Liver (tissue), 9 donors: Measurements from ENCODE around the gene ELF1. TPM values are rescaled to one million over a fixed set of nuclear protein-coding genes. Genes with fewer than 3 reads are reported as not detected.

Experiments
- DNase-seq: peaks from one replicate; pipeline ENCODE4 v3.0.0-alpha.2; 2017; ENCODE audit warnings: low spot score
- H3K27ac ChIP-seq, 2 donors: one replicate each; pipeline ENCODE4 v1.7.0; 2013; ENCODE audit warnings: inconsistent platforms in 2 of 2, low read length in 2 of 2, control low read depth in 1 of 2, low read depth in 1 of 2, mild to moderate bottlenecking in 1 of 2
- H3K27me3 ChIP-seq, 4 donors: one replicate each; pipeline versions ENCODE4 v1.6.1 to v1.7.0; 2013; ENCODE audit warnings: low read length in 3 of 4, inconsistent platforms in 1 of 4, mild to moderate bottlenecking in 1 of 4, moderate library complexity in 1 of 4; ENCODE audit not compliant: control insufficient read depth in 4 of 4, insufficient read depth in 4 of 4
- H3K36me3 ChIP-seq, 4 donors: one replicate each; pipeline versions ENCODE4 v1.6.1 to v1.7.0; 2013; ENCODE audit warnings: low read length in 3 of 4, mild to moderate bottlenecking in 3 of 4, low read depth in 1 of 4, moderate library complexity in 1 of 4; ENCODE audit not compliant: control insufficient read depth in 4 of 4, insufficient read depth in 3 of 4
- H3K4me1 ChIP-seq, 4 donors: one replicate each; pipeline versions ENCODE4 v1.6.1 to v1.7.0; 2013; ENCODE audit warnings: low read length in 3 of 4, mild to moderate bottlenecking in 3 of 4, moderate library complexity in 1 of 4; ENCODE audit not compliant: control insufficient read depth in 4 of 4, insufficient read depth in 4 of 4
- H3K4me3 ChIP-seq, 3 donors: one replicate each; pipeline versions ENCODE4 v1.6.1 to v1.7.0; 2013; ENCODE audit warnings: low read length in 3 of 3, control low read depth in 1 of 3, low read depth in 1 of 3, mild to moderate bottlenecking in 1 of 3
- H3K9ac ChIP-seq, 2 donors: one replicate each; pipeline ENCODE4 v1.7.0; 2013; ENCODE audit warnings: low read length in 2 of 2, mild to moderate bottlenecking in 2 of 2, moderate library complexity in 2 of 2, control low read depth in 1 of 2, low read depth in 1 of 2
- H3K9me3 ChIP-seq, 4 donors: one replicate each; pipeline versions ENCODE4 v1.6.1 to v1.7.0; 2013; ENCODE audit warnings: low read length in 3 of 4; ENCODE audit not compliant: control insufficient read depth in 4 of 4
- ATF3 ChIP-seq: IDR thresholded peaks from 2 replicates; pipeline ENCODE4 v1.6.1; 2016; ENCODE audit warnings: antibody characterized with exemption
- CTCF ChIP-seq: fragments of 150-350 bp; IDR thresholded peaks from 2 replicates; pipeline ENCODE4 v1.5.1; 2017; ENCODE audit warnings: improper control_type of control experiment, low read depth, low read length; ENCODE audit not compliant: missing input control
- EGR1 ChIP-seq, 2 donors: IDR thresholded peaks; 2 replicates each; pipeline ENCODE4 v1.6.1; 2016 to 2018; ENCODE audit warnings: antibody characterized with exemption in 2 of 2, low read depth in 2 of 2
- FOXA1 ChIP-seq: IDR thresholded peaks from 2 replicates; pipeline ENCODE4 v1.6.1; 2016; ENCODE audit warnings: antibody characterized with exemption
- FOXA2 ChIP-seq: IDR thresholded peaks from 2 replicates; pipeline ENCODE4 v1.6.1; 2016; ENCODE audit warnings: antibody characterized with exemption
- GABPA ChIP-seq, 2 donors: IDR thresholded peaks in 1 of 2; conservative IDR thresholded peaks in 1 of 2; 2 replicates each; pipeline ENCODE4 v1.6.1; 2016; ENCODE audit warnings: antibody characterized with exemption in 2 of 2, mild to moderate bottlenecking in 1 of 2, moderate library complexity in 1 of 2
- HNF4A ChIP-seq, 2 donors: conservative IDR thresholded peaks; 2 replicates each; pipeline ENCODE4 v1.6.1; 2016; ENCODE audit warnings: antibody characterized with exemption in 2 of 2, mild to moderate bottlenecking in 2 of 2
- HNF4G ChIP-seq: IDR thresholded peaks from 2 replicates; pipeline ENCODE4 v1.6.1; 2016; ENCODE audit warnings: antibody characterized with exemption
- JUND ChIP-seq, 2 donors: IDR thresholded peaks; 2 replicates each; pipeline ENCODE4 v1.6.1; 2016; ENCODE audit warnings: antibody characterized with exemption in 2 of 2
- MAX ChIP-seq: IDR thresholded peaks from 2 replicates; pipeline ENCODE4 v1.6.1; 2016; ENCODE audit warnings: antibody characterized with exemption
- NR2F2 ChIP-seq: IDR thresholded peaks from 2 replicates; pipeline ENCODE4 v1.6.1; 2016; ENCODE audit warnings: antibody characterized with exemption
- RAD21 ChIP-seq, 2 donors: IDR thresholded peaks; 2 replicates each; pipeline ENCODE4 v1.6.1; 2016; ENCODE audit warnings: antibody characterized with exemption in 2 of 2, mild to moderate bottlenecking in 2 of 2
- REST ChIP-seq: IDR thresholded peaks from 2 replicates; pipeline ENCODE4 v1.6.1; 2016; ENCODE audit warnings: antibody characterized with exemption, mild to moderate bottlenecking
- RXRA ChIP-seq, 2 donors: IDR thresholded peaks; 2 replicates each; pipeline ENCODE4 v1.6.1; 2017 to 2018; ENCODE audit warnings: antibody characterized with exemption in 2 of 2, mild to moderate bottlenecking in 1 of 2
- SP1 ChIP-seq: IDR thresholded peaks from 2 replicates; pipeline ENCODE4 v1.6.1; 2018; ENCODE audit warnings: antibody characterized with exemption, mild to moderate bottlenecking
- TAF1 ChIP-seq: conservative IDR thresholded peaks from 2 replicates; pipeline ENCODE4 v1.6.1; 2016; ENCODE audit warnings: antibody characterized with exemption, mild to moderate bottlenecking
- YY1 ChIP-seq: IDR thresholded peaks from 2 replicates; pipeline ENCODE4 v1.6.1; 2016; ENCODE audit warnings: antibody characterized with exemption, mild to moderate bottlenecking
- ZBTB33 ChIP-seq: IDR thresholded peaks from 2 replicates; pipeline ENCODE4 v1.6.1; 2016; ENCODE audit warnings: antibody characterized with exemption
- WGBS: extraction: QIAGEN DNeasy Blood & Tissue Kit; methylation state at CpG from one replicate; pipeline ENCODE4 v1.1.7; 2013; 5-methylcytosine and 5-hydroxymethylcytosine counted together
- polyA plus RNA-seq, 2 donors: library from polyadenylated mRNA; stranded (reverse) in 1 of 2; unstranded in 1 of 2; fragments of 200-250 nt in 1 of 2; fragments of >200 nt in 1 of 2; fragmentation: Nextera tagmentation in 1 of 2; extraction: Ambion mirVana in 1 of 2; gene quantifications; one replicate each; pipeline versions ENCODE4 v1.2.1 to v1.2.3, GENCODE V29; 2013 to 2015
- total RNA-seq, 2 donors: library from RNA; depleted of rRNA; stranded (reverse); fragments of >200 nt; gene quantifications; one replicate each; pipeline ENCODE4 v1.2.3, GENCODE V29; 2014
- donor health status: healthy.
- donor health status: healthy.
- donor health status: healthy.
- donor health status: healthy.
- donor health status: healthy.

The ELF1 gene
- total and polyA plus RNA-seq, 4 donors = 15.3 to 57.2 (median 26.5) TPM

GRCh38 chr13:40923867-40924266 is 95.2 kb downstream of the ELF1 start:
- peaks cover 0 to 14% (median 9%) of the 10 kb centered on the region in 4 donors for H3K4me1 ChIP-seq
- H3K27me3 ChIP-seq = no peaks in the 10 kb centered on the region
- H3K9me3 ChIP-seq = no peaks in the 10 kb centered on the region
- H3K9ac ChIP-seq = no peak overlapping the region
- no peak for DNase-seq
- H3K36me3 ChIP-seq = peaks cover 0 to 2% (median under 1%) of the 10 kb centered on the region in 4 donors
- TF ChIP-seq REST (no peak), YY1 (no peak), CTCF (no peak), ATF3 (no peak), JUND (IDR thresholded peaks at IDR 0.05) (no peak), EGR1 (IDR thresholded peaks at IDR 0.05; ENCODE audit: low read depth in 2 of 2) (no peak), FOXA2 (no peak), HNF4A (conservative IDR thresholded peaks at IDR 0.05) (no peak), GABPA (IDR thresholded peaks at IDR 0.05 in 1 of 2, conservative IDR thresholded peaks at IDR 0.05 in 1 of 2) (no peak), FOXA1 (no peak), SP1 (no peak), HNF4G (no peak), RXRA (IDR thresholded peaks at IDR 0.05) (no peak), RAD21 (IDR thresholded peaks at IDR 0.05) (no peak), TAF1 (no peak), MAX (no peak), NR2F2 (no peak)
- no peak overlapping the region for H3K27ac ChIP-seq
- no peak overlapping the region for H3K4me3 ChIP-seq

- H3K27me3 ChIP-seq = no peaks in the 10 kb centered on the region
- no peak overlapping the region for H3K9ac ChIP-seq
- H3K9me3 ChIP-seq = no peaks in the 10 kb centered on the region
- peak; percentile 53 for DNase-seq
- H3K27ac ChIP-seq = peak overlapping the region in 1 of 2 donors; percentile 46
- H3K4me3 ChIP-seq = peak overlapping the region in 2 of 3 donors; percentile 12 to 42
- WGBS = 46% methylated on average over 28 of the region's 28 CpGs
- no peaks in the 10 kb centered on the region for H3K36me3 ChIP-seq
- peaks cover 0 to 14% (median 9%) of the 10 kb centered on the region in 4 donors for H3K4me1 ChIP-seq
- TF ChIP-seq FOXA1 (no peak), GABPA (IDR thresholded peaks at IDR 0.05 in 1 of 2, conservative IDR thresholded peaks at IDR 0.05 in 1 of 2) (no peak), NR2F2 (peak; percentile 44), RAD21 (IDR thresholded peaks at IDR 0.05) (no peak), HNF4G (no peak), ZBTB33 (no peak), TAF1 (no peak), CTCF (no peak), FOXA2 (no peak), ATF3 (no peak), EGR1 (IDR thresholded peaks at IDR 0.05; ENCODE audit: low read depth in 2 of 2) (no peak), RXRA (IDR thresholded peaks at IDR 0.05) (peak; percentile 39 to 78), YY1 (no peak), SP1 (peak; percentile 21), HNF4A (conservative IDR thresholded peaks at IDR 0.05) (peak; percentile 42 to 67), JUND (IDR thresholded peaks at IDR 0.05) (no peak)
These were observed 96.6 kb downstream of the ELF1 start for GRCh38 chr13:40922437-40923040.
